ENCODE results near the gene TUBB2A. TPM values are rescaled to one million over a fixed set of nuclear protein-coding genes. Genes with fewer than 3 reads are reported as not detected.

The TUBB2A gene
- total RNA-seq, 1 donor from 2014 or later: 139 TPM

GRCh38 chr6:3117912-3118352 is 39.4 kb downstream of the TUBB2A start:
- H3K4me3 ChIP-seq (ENCODE audit: low read depth, low read length): peak overlapping the region; percentile 88
- peaks cover 1% of the 10 kb centered on the region for H3K36me3 ChIP-seq (ENCODE audit: control insufficient read depth, insufficient read depth, low read length)
- no peak for TF ChIP-seq CTCF (IDR thresholded peaks at IDR 0.05; ENCODE audit: insufficient read depth, low read length, poor library complexity, severe bottlenecking)
- no peaks in the 10 kb centered on the region for H3K27me3 ChIP-seq (ENCODE audit: control insufficient read depth, insufficient read depth, low read length)
- DNase-seq (ENCODE audit: low read depth): no peak

GRCh38 chr6:3114377-3114776 is 43.0 kb downstream of the TUBB2A start:
- no peak for DNase-seq (ENCODE audit: low read depth)
- Histone ChIP-seq H3K36me3 (ENCODE audit: control insufficient read depth, insufficient read depth, low read length) (peaks cover 1% of the 10 kb centered on the region), H3K4me3 (ENCODE audit: low read depth, low read length) (no peak overlapping the region)

GRCh38 chr6:3109761-3110160 is 47.6 kb downstream of the TUBB2A start:
- no peak for TF ChIP-seq CTCF (IDR thresholded peaks at IDR 0.05; ENCODE audit: insufficient read depth, low read length, poor library complexity, severe bottlenecking)
- no peak for DNase-seq (ENCODE audit: low read depth)
- Histone ChIP-seq H3K4me3 (ENCODE audit: low read depth, low read length) (no peak overlapping the region), H3K27me3 (ENCODE audit: control insufficient read depth, insufficient read depth, low read length) (no peaks in the 10 kb centered on the region), H3K36me3 (ENCODE audit: control insufficient read depth, insufficient read depth, low read length) (no peaks in the 10 kb centered on the region)

More at GRCh38 chr6:3114377-3114776, 43.0 kb downstream of the TUBB2A start:
- no peak for TF ChIP-seq CTCF (IDR thresholded peaks at IDR 0.05; ENCODE audit: insufficient read depth, low read length, poor library complexity, severe bottlenecking)
- H3K27me3 ChIP-seq (ENCODE audit: control insufficient read depth, insufficient read depth, low read length): no peaks in the 10 kb centered on the region

- Histone ChIP-seq H3K4me3 (ENCODE audit: low read depth, low read length) (no peak overlapping the region), H3K27me3 (ENCODE audit: control insufficient read depth, insufficient read depth, low read length) (no peaks in the 10 kb centered on the region), H3K36me3 (ENCODE audit: control insufficient read depth, insufficient read depth, low read length) (no peaks in the 10 kb centered on the region)
- TF ChIP-seq CTCF (IDR thresholded peaks at IDR 0.05; ENCODE audit: insufficient read depth, low read length, poor library complexity, severe bottlenecking): no peak
- no peak for DNase-seq (ENCODE audit: low read depth)
These were observed 48.5 kb downstream of the TUBB2A start for GRCh38 chr6:3108746-3109414.

Other genes with a start within 250 kb of the TUBB2A start
- 101 and 139 TPM in 2 replicates for gene SERPINB6, start 186.0 kb downstream of the TUBB2A start, total RNA-seq
- gene NQO2, start 157.7 kb downstream of the TUBB2A start, total RNA-seq: 10.7 and 19.2 TPM in 2 replicates
- 20.5 and 22.6 TPM in 2 replicates for gene RIPK1, start 89.0 kb downstream of the TUBB2A start, total RNA-seq
- gene BPHL, start 38.8 kb downstream of the TUBB2A start, total RNA-seq: 26.6 and 29.1 TPM in 2 replicates
- 287 and 316 TPM in 2 replicates for gene TUBB2B, start 70.1 kb upstream of the TUBB2A start, total RNA-seq
- gene PSMG4, start 101.4 kb upstream of the TUBB2A start, total RNA-seq: 14.6 and 26.5 TPM in 2 replicates